Endothelial cell of umbilical vein (primary cell): ENCODE measurements around the gene RAPGEF4. TPM values are rescaled to one million over a fixed set of nuclear protein-coding genes. Genes with fewer than 3 reads are reported as not detected.

Experiments
- BruUV-seq: library from RNA; stranded (reverse); fragments of 400-500 nt; replicated peaks from 2 replicates; lab custom pipeline; 2021; lab: Mats Ljungman, UMichigan
- CTCF ChIA-PET: fragments of 300-600, 350-600 bp; sonication (Branson Sonifier 250); formaldehyde crosslinking; loops from one replicate; lab custom pipeline; 2021; ENCODE audit warnings: antibody characterized with exemption, inconsistent platforms; lab: Charles Lee
- POLR2A ChIA-PET: fragments of 300-600, 350-600 bp; sonication (Branson Sonifier 250); formaldehyde crosslinking; loops from one replicate; lab custom pipeline; 2021; ENCODE audit warnings: antibody characterized with exemption, inconsistent platforms; lab: Charles Lee
- DNase-seq: peaks from one replicate; pipeline ENCODE4 v3.0.0-alpha.2; 2011; ENCODE audit warnings: low read depth, low spot score
- FAIRE-seq: peaks from 2 replicates; lab custom pipeline; 2011; peaks lifted over from hg19 to GRCh38; lab: Jason Lieb, UNC
- H2AFZ ChIP-seq: 2 replicates; pipeline ENCODE4 v1.6.0; 2012; ENCODE audit warnings: low read depth, low read length, control low read depth, inconsistent platforms
- H3K27ac ChIP-seq: 2 replicates; pipeline ENCODE4 v1.5.1; 2011; ENCODE audit warnings: low read depth, mild to moderate bottlenecking, control low read depth, low read length, moderate library complexity; ENCODE audit not compliant: insufficient read depth
- H3K27me3 ChIP-seq, 2 experiments: 2 replicates each; pipeline versions ENCODE4 v1.6.0 to v1.6.1; 2011; ENCODE audit warnings: low read length in 2 of 2, mixed read lengths in 1 of 2; ENCODE audit not compliant: control insufficient read depth in 2 of 2, insufficient read depth in 2 of 2
- H3K36me3 ChIP-seq, 2 experiments: 2 replicates in 1 of 2; 3 replicates in 1 of 2; pipeline ENCODE4 v1.5.1; 2011; ENCODE audit warnings: low read length in 2 of 2, mild to moderate bottlenecking in 1 of 2, moderate library complexity in 1 of 2; ENCODE audit not compliant: control insufficient read depth in 2 of 2, insufficient read depth in 2 of 2; ENCODE audit errors: extremely low read depth in 1 of 2
- H3K4me1 ChIP-seq: 3 replicates; pipeline ENCODE4 v1.5.1; 2011; ENCODE audit warnings: mild to moderate bottlenecking, low read length; ENCODE audit not compliant: control insufficient read depth, insufficient read depth; ENCODE audit errors: extremely low read depth
- H3K4me2 ChIP-seq: 2 replicates; pipeline ENCODE4 v1.6.1; 2011; ENCODE audit warnings: low read length, control low read depth, mixed read lengths; ENCODE audit not compliant: insufficient read depth
- H3K4me3 ChIP-seq, 3 experiments: fragments of 200-600 bp in 1 of 3; sonication (generic), shearing (Covaris generic) in 1 of 3; replicated peaks in 1 of 3; 2 replicates each; pipeline ENCODE4 v1.5.1; 2011 to 2016; ENCODE audit warnings: control low read depth in 3 of 3, low read length in 3 of 3, mild to moderate bottlenecking in 2 of 3, inconsistent platforms in 1 of 3, low read depth in 1 of 3, moderate library complexity in 1 of 3; ENCODE audit not compliant: insufficient read depth in 1 of 3
- H3K79me2 ChIP-seq: 2 replicates; pipeline ENCODE4 v1.6.0; 2012; ENCODE audit warnings: low read length, inconsistent platforms; ENCODE audit not compliant: control insufficient read depth, insufficient read depth
- H3K9ac ChIP-seq: replicated peaks from 2 replicates; pipeline ENCODE3; 2011; ENCODE audit warnings: low read length, control low read depth; ENCODE audit not compliant: insufficient read depth; ENCODE audit errors: extremely low read depth
- H3K9me1 ChIP-seq: replicated peaks from 3 replicates; pipeline ENCODE4 v1.6.0; 2011; ENCODE audit warnings: mild to moderate bottlenecking, low read length; ENCODE audit not compliant: control insufficient read depth, insufficient read depth; ENCODE audit errors: extremely low read depth
- H3K9me3 ChIP-seq: replicated peaks from 2 replicates; pipeline ENCODE4 v1.5.1; 2012; ENCODE audit warnings: low read length, inconsistent platforms; ENCODE audit not compliant: control insufficient read depth, insufficient read depth
- H4K20me1 ChIP-seq: replicated peaks from 2 replicates; pipeline ENCODE3; 2011; ENCODE audit warnings: mild to moderate bottlenecking, low read length; ENCODE audit not compliant: control insufficient read depth, insufficient read depth; ENCODE audit errors: extremely low read depth
- EZH2 ChIP-seq: IDR thresholded peaks from 2 replicates; pipeline ENCODE4 v1.6.1; 2012; ENCODE audit warnings: borderline replicate concordance, low read depth, mild to moderate bottlenecking, moderate library complexity, low read length, inconsistent platforms; ENCODE audit not compliant: severe bottlenecking
- GATA2 ChIP-seq: IDR thresholded peaks from 2 replicates; pipeline ENCODE4 v1.7.0; 2011; ENCODE audit warnings: low read depth, mild to moderate bottlenecking, moderate library complexity, mixed read lengths, low read length; ENCODE audit not compliant: insufficient read length, insufficient read depth
- JUN ChIP-seq: IDR thresholded peaks from 2 replicates; pipeline ENCODE4 v1.6.1; 2011; ENCODE audit warnings: borderline replicate concordance, low read depth; ENCODE audit not compliant: insufficient read length, insufficient read depth
- MYC ChIP-seq: IDR thresholded peaks from one replicate; pipeline ENCODE4 v1.6.1; 2011; ENCODE audit warnings: mild to moderate bottlenecking, low read depth, low read length
- POLR2AphosphoS5 ChIP-seq: IDR thresholded peaks from 2 replicates; pipeline ENCODE4 v1.6.1; 2012; ENCODE audit warnings: low read depth, mild to moderate bottlenecking, control low read depth, low read length, moderate library complexity; ENCODE audit not compliant: insufficient read depth
- dilution Hi-C: fragments of 300-500 bp; cut with MboI; formaldehyde crosslinking; loops from one replicate; pipeline ENCODE4 v1.15.0; 2019; ENCODE audit warnings: low sequenced_read_pairs; ENCODE audit not compliant: extremely low pct_ligation_motif_present
- intact Hi-C: fragments of 100-400 bp; cut with micrococcal nuclease; formaldehyde crosslinking; loops from one replicate; pipeline ENCODE4 v1.10.0; 2022
- polyA plus RNA-seq, 4 experiments: library from polyadenylated mRNA; depleted of rRNA in 3 of 4; stranded (reverse) in 3 of 4; unstranded in 1 of 4; fragments of >200 nt; gene quantifications; 2 replicates each; pipeline versions ENCODE4 v1.2.1 to v1.2.3, GENCODE V29; 2011 to 2012; ENCODE audit warnings: missing spikeins in 1 of 4
- total RNA-seq: library from RNA; stranded (reverse); gene quantifications from 2 replicates; pipeline ENCODE4 v1.2.3, GENCODE V29; 2021

The RAPGEF4 gene
- total and polyA plus RNA-seq, 2 donors (not counting 3 experiments of a cell fraction or from before 2014, with no cell fraction given), result 7.2 to 9.2 TPM

GRCh38 chr2:172845028-172845630 lies 109.5 kb downstream of the RAPGEF4 start:
- POLR2A ChIA-PET, result no interaction called here
- Histone ChIP-seq H2AFZ (no peak overlapping the region), H4K20me1 (no peaks in the 10 kb centered on the region), H3K9me1 (no peaks in the 10 kb centered on the region), H3K36me3 (no peaks in the 10 kb centered on the region), H3K79me2 (no peaks in the 10 kb centered on the region), H3K4me1 (no peaks in the 10 kb centered on the region), H3K9ac (no peak overlapping the region), H3K4me2 (no peak overlapping the region), H3K27me3 (no peaks in the 10 kb centered on the region), H3K27ac (no peak overlapping the region), H3K9me3 (no peaks in the 10 kb centered on the region), H3K4me3 (no peak overlapping the region)
- no peak for TF ChIP-seq JUN
- no peak for TF ChIP-seq EZH2
- no peak for TF ChIP-seq POLR2AphosphoS5
- no peak for TF ChIP-seq GATA2
- DNase-seq, result no peak
- dilution Hi-C loops (no loop called here), intact Hi-C loops (no loop called here)
- no peak for FAIRE-seq
- CTCF ChIA-PET, result interaction anchor here (1.4 kb wide), 1 partner anchor 31 kb away, joined by 4 read pairs; no protein-coding TSS in a partner anchor
- BruUV-seq, result no TSS peak

- no peak for DNase-seq
- Histone ChIP-seq H3K4me2 (no peak overlapping the region), H3K4me1 (no peaks in the 10 kb centered on the region), H3K27me3 (no peaks in the 10 kb centered on the region), H4K20me1 (no peaks in the 10 kb centered on the region), H3K36me3 (no peaks in the 10 kb centered on the region), H3K79me2 (no peaks in the 10 kb centered on the region), H3K4me3 (no peak overlapping the region), H3K9me3 (no peaks in the 10 kb centered on the region), H3K27ac (no peak overlapping the region), H3K9me1 (no peaks in the 10 kb centered on the region), H3K9ac (no peak overlapping the region), H2AFZ (no peak overlapping the region)
- intact Hi-C loops, result no loop called here
- POLR2A ChIA-PET, result no interaction called here
- no TSS peak for BruUV-seq
- dilution Hi-C loops, result no loop called here
- CTCF ChIA-PET, result interaction anchor here (1.4 kb wide), 1 partner anchor 33 kb away, joined by 4 read pairs; no protein-coding TSS in a partner anchor
- no peak for FAIRE-seq
- no peak for TF ChIP-seq JUN
- no peak for TF ChIP-seq EZH2
- no peak for TF ChIP-seq MYC
Measured at GRCh38 chr2:172846551-172846950, 110.9 kb downstream of the RAPGEF4 start.
